Central memory CD8-positive, alpha-beta T cell (primary cell): ENCODE results near the gene ANG.
A peak's percentile ranks its signal among the peaks of the same experiment; 100 is the strongest.
"Not testable (repeated sequence)": the region's sequence is repeated elsewhere in the genome, so short reads cannot be mapped to it uniquely, and the experiment has no call there.

ENCODE experiments used
- ATAC-seq: fragments of 150-1000 bp; cut with Tn5 transposase; replicated peaks from 2 replicates; pipeline ENCODE4 v1.10.0; 2022; ENCODE audit warnings: mild to moderate bottlenecking, moderate FRiP score, moderate number of reproducible peaks; ENCODE audit not compliant: poor library complexity, severe bottlenecking; ENCODE audit errors: extremely low read depth
- DNase-seq, 2 donors: peaks; one replicate each; pipeline ENCODE4 v3.0.0; 2021; ENCODE audit warnings: low spot score in 2 of 2
- H3K27ac Mint-ChIP-seq: one replicate; pipeline ENCODE4 v1.8.0; 2022; ENCODE audit warnings: low read depth, mild to moderate bottlenecking, moderate library complexity, mixed read lengths
- H3K27me3 Mint-ChIP-seq: one replicate; pipeline ENCODE4 v1.8.0; 2022; ENCODE audit warnings: mixed read lengths
- H3K36me3 Mint-ChIP-seq: one replicate; pipeline ENCODE4 v1.8.0; 2022; ENCODE audit warnings: mild to moderate bottlenecking, moderate library complexity, mixed read lengths; ENCODE audit not compliant: insufficient read depth
- H3K4me1 Mint-ChIP-seq: one replicate; pipeline ENCODE4 v1.8.0; 2022; ENCODE audit warnings: mixed read lengths
- H3K4me3 Mint-ChIP-seq: one replicate; pipeline ENCODE4 v1.8.0; 2022; ENCODE audit warnings: mild to moderate bottlenecking, moderate library complexity, mixed read lengths
- H3K9me3 Mint-ChIP-seq: one replicate; pipeline ENCODE4 v1.8.0; 2022; ENCODE audit warnings: mixed read lengths

ANG gene

DNA sequence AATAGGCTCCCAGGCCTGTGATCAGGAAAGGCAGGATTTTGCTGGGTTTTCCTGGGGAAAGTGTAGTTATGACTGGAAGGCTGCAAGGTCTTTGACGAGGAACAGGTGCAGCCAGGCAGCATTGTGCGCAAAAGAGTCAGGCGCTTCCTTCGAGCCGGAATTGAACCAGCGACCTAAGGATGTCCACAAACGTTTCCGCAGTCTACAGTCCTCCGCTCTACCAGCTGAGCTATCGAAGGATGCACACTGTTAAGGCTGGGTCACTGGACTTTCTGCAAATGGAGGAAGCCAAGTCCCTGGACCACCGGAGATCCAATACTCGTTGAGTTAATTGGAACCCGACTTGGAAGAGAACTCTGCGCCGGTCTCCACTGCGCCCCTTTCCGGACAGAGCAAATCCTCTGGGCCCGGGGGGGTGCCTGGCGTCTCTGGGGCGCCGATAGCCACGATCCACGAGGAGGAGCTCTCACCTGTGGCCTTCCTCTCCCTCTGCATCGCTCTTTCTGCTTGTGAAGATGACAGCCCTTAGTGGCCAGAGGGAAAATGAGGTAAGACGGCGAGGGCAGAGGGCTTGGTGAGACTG is 28.7 kb upstream of the ANG start:
- peaks cover 10% of the 10 kb centered on the region for H3K36me3 Mint-ChIP-seq
- ATAC-seq, result no peak
- no peak for DNase-seq
- H3K27ac Mint-ChIP-seq, result no peak overlapping the region
- H3K27me3 Mint-ChIP-seq, result peaks cover 48% of the 10 kb centered on the region
- H3K4me3 Mint-ChIP-seq, result no peak overlapping the region
- peaks cover 30% of the 10 kb centered on the region for H3K4me1 Mint-ChIP-seq
- no peaks in the 10 kb centered on the region for H3K9me3 Mint-ChIP-seq

DNA sequence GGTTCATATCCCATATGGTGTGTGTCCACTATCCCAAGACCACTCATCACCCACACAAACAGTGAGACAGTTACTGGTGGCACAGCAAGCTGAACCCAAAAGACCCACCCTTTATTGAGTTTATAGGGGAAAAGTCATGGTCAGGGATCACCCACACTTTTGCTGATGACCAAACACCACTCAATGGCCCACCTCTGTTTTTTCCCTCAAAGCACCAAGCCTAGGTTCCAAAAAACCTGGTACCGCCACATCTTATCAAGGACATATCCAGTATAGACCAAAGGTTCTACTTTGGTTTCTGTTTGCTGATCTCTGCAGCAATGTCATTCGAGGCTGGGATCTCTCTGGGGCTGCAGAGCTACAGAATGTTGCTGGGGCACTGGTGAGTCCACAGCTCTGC is 27.4 kb upstream of the ANG start:
- Mint-ChIP-seq H3K9me3 (no peaks in the 10 kb centered on the region), H3K27me3 (peaks cover 35% of the 10 kb centered on the region), H3K27ac (no peak overlapping the region), H3K4me1 (peaks cover 30% of the 10 kb centered on the region), H3K4me3 (no peak overlapping the region), H3K36me3 (peaks cover 9% of the 10 kb centered on the region)
- ATAC-seq, result no peak
- no peak for DNase-seq

DNA sequence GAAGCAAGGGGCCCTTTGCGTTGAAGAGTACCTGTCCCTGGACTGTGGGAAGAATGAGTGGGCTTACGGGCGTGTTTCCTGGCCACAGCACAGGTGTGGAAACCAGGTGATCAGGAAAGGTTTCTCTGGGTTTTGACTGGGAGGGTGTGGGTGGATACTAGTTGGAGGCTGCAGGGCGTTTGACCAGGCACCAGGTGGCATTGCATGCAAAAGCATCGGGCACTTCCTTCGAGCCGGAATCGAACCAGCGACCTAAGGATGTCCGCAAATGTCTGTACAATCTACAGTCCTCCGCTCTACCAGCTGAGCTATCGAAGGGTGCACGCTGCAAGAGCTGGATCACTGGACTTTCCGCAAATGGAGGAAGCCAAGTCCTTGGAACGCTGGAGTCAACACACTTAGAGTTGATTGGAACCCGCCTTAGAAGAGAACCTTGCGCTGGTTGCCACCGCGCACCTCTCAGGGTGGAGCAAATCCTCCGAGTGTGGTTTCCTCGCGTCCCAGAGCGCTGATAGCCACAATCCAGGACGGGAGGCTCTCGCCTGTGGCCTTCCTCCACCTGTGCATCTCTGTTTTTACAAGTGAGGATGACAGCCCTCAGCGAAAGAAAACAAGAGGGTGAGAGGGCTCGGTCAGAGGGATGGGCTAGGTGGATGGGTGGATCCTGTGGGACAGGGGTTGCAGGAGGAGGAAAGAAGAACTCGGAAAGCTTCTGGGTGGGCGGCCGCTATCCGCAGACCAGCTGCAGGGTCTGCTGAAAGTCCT is 25.4 kb upstream of the ANG start:
- H3K4me1 Mint-ChIP-seq, result peaks cover 25% of the 10 kb centered on the region
- H3K36me3 Mint-ChIP-seq, result peaks cover 7% of the 10 kb centered on the region
- DNase-seq (peak; percentile 67 to 72), ATAC-seq (peak; percentile 85)
- H3K4me3 Mint-ChIP-seq, result peak overlapping the region; percentile 82
- no peaks in the 10 kb centered on the region for H3K9me3 Mint-ChIP-seq
- H3K27ac Mint-ChIP-seq, result peak overlapping the region; percentile 87
- peaks cover 16% of the 10 kb centered on the region for H3K27me3 Mint-ChIP-seq

DNA sequence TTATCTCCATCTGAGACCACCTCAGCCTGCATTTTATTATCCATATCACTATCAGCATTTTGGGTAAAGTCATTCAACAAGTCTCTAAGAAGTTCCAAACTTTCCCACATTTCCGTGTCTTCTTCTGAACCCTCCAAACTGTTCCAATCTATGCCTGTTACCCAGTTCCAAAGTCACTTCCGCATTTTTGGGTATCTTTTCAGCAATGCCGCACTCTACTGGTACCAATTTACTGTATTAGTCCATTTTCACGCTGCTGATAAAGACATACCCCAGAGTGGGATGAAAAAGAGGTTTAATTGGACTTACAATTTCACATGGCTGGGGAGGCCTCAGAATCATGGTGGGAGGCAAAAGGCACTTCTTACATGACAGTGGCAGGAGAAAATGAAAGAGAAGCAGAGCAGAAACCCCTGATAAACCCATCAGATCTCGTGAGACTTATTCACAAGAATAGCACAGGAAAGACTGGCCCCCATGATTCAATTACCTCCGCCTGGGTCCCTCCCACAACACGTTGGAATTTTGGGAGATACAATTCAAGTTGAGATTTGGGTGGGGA is 22.1 kb upstream of the ANG start:
- DNase-seq, H3K9me3 Mint-ChIP-seq, ATAC-seq, H3K27me3 Mint-ChIP-seq, H3K36me3 Mint-ChIP-seq, H3K4me3 Mint-ChIP-seq, H3K27ac Mint-ChIP-seq: not testable (repeated sequence)
- peaks cover 31% of the 10 kb centered on the region for H3K4me1 Mint-ChIP-seq

DNA sequence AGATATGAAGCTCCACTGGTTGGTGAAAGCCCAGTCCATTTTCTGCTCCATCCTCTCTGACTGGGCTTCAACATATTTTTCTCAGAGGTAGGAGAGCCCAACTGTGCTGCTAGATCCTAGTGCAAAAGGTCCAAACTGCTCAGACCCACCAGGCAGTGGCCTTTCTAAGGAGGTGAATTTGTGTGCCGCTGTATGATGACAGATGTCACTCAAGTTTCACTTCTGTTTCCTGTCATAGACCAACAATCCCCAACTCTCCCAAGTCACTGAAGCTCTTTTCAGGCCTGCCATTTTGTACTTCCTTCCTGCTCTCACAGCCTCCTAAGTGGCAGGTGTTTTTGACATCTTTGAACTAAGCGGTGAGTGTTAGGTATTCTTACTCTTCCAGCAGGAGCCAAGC is 20.6 kb upstream of the ANG start:
- peaks cover 22% of the 10 kb centered on the region for H3K4me1 Mint-ChIP-seq
- H3K36me3 Mint-ChIP-seq, result peaks cover 6% of the 10 kb centered on the region
- H3K4me3 Mint-ChIP-seq, result no peak overlapping the region
- ATAC-seq, result no peak
- H3K27ac Mint-ChIP-seq, result no peak overlapping the region
- no peaks in the 10 kb centered on the region for H3K9me3 Mint-ChIP-seq
- H3K27me3 Mint-ChIP-seq, result no peaks in the 10 kb centered on the region
- DNase-seq, result no peak

DNA sequence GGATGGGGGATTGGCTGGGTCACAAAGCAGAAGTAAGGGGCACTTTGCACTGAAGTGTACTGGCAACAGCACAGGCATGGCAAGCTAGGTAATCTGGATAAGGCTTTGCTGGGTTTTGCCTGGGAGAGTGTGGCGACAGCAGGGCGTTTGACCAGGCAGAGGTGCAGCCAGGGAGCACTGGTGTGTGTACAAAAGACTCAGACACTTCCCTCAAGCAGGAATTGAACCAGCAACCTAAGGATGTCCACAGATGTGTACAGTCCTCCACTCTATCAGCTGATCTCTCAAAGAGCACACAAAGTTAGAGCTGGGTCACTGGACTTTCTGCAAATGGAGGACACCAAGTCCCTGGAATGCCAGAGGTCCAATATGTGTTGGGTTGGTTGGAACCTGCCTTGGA is 19.6 kb upstream of the ANG start:
- H3K27me3 Mint-ChIP-seq, result no peaks in the 10 kb centered on the region
- H3K36me3 Mint-ChIP-seq, result no peaks in the 10 kb centered on the region
- ATAC-seq, result no peak
- no peak for DNase-seq
- H3K4me3 Mint-ChIP-seq, result no peak overlapping the region
- H3K9me3 Mint-ChIP-seq, result no peaks in the 10 kb centered on the region
- H3K27ac Mint-ChIP-seq, result no peak overlapping the region
- peaks cover 12% of the 10 kb centered on the region for H3K4me1 Mint-ChIP-seq

DNA sequence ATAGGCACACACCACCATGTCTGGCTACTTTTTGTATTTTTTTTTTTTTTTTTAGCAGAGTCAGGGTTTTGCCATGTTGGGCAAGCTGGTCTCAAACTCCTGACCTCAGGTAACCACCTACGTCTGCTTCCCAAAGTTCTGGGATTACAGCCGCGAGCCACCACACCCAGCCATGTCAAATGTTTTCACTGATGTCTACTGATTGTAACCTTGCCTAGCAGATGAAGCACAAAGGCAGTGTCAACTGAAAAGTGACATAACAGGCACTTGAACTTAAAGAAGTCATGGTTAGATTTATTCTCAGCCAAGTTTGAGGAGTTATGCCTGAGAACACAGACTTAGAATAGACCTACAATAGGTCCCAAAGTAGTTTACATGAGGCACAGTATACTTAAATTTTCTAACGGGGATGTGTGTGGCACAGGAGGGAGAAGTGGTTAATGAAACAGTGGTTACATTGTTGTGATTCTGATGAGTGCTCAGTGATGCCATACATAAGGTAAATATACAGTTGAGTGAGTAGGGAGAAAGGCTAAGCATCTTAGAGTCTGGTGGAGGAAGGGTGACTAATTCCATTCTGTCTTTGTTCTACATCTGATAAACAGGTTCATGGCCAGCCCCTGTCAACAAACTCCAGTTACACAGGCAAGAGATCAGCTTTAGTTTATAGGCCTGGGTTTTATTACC is 16.8 kb upstream of the ANG start:
- Mint-ChIP-seq H3K9me3 (no peaks in the 10 kb centered on the region), H3K36me3 (no peaks in the 10 kb centered on the region), H3K27me3 (no peaks in the 10 kb centered on the region), H3K27ac (no peak overlapping the region), H3K4me3 (no peak overlapping the region), H3K4me1 (peaks cover 12% of the 10 kb centered on the region)
- DNase-seq (no peak), ATAC-seq (no peak)

DNA sequence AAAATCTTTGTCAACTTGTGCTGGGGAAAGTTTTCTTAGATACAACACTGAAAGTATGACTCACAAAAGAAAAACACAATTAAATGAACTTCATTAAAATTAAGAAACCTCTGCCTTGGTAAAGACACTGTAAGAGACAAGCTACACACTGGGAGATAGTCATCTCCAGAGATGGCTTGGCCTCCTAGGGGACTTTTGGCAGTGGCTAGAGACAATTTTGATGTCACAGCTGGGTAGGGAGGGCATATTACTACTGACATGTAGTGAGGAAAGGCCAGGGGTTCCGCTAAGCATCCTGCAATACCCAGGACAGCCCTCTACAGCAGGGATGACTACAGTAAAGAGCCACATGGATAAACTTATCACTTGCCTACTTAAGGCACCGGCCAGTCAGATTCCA is 12.9 kb upstream of the ANG start:
- no peak for DNase-seq
- H3K36me3 Mint-ChIP-seq, result no peaks in the 10 kb centered on the region
- H3K9me3 Mint-ChIP-seq, result no peaks in the 10 kb centered on the region
- no peak overlapping the region for H3K4me3 Mint-ChIP-seq
- H3K27me3 Mint-ChIP-seq, result no peaks in the 10 kb centered on the region
- no peaks in the 10 kb centered on the region for H3K4me1 Mint-ChIP-seq
- no peak overlapping the region for H3K27ac Mint-ChIP-seq
- ATAC-seq, result no peak

DNA sequence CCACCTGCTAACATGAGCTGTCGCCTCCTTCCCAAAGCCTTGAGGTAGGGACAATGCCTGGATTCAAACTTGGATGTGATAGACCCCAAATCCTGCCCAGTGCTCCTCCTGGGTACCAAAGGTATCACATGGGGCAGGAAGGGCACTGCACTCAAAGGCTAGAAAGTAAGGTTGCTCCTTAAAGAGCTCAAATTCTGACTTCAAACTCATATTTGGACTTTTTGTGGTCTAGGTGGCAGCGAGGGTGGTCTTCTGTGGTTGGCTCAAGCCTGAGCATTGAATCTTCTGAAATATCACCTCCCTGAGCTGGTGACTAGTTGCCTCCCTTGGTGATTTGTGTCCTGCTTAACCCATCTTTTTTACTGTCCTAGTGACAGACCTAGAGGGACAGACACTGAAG is 12.5 kb upstream of the ANG start:
- no peak overlapping the region for H3K4me3 Mint-ChIP-seq
- no peaks in the 10 kb centered on the region for H3K9me3 Mint-ChIP-seq
- H3K27ac Mint-ChIP-seq, result no peak overlapping the region
- DNase-seq, result no peak
- H3K36me3 Mint-ChIP-seq, result no peaks in the 10 kb centered on the region
- H3K4me1 Mint-ChIP-seq, result no peaks in the 10 kb centered on the region
- H3K27me3 Mint-ChIP-seq, result no peaks in the 10 kb centered on the region
- ATAC-seq, result no peak

DNA sequence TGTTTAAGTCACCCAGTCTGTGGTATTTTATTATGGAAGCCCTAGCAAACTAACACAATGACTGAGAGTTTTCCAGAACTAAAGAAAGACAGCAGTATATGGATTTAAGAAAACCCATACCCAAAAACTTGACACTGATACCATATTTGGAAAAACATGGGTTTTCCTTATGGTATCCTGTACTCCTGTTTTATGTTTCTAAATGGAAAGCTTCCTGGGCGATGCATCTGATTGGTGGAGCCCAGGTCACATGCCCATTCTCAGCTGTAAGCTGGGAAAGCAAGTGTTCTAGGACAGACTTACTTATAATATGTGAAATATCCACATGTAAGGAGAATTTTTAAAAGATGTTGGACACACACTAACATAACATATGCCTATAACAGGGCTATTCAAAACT is 8.7 kb upstream of the ANG start:
- ATAC-seq, result no peak
- no peak overlapping the region for H3K4me3 Mint-ChIP-seq
- no peak overlapping the region for H3K27ac Mint-ChIP-seq
- H3K9me3 Mint-ChIP-seq, result no peaks in the 10 kb centered on the region
- no peaks in the 10 kb centered on the region for H3K27me3 Mint-ChIP-seq
- no peaks in the 10 kb centered on the region for H3K4me1 Mint-ChIP-seq
- DNase-seq, result no peak
- no peaks in the 10 kb centered on the region for H3K36me3 Mint-ChIP-seq

DNA sequence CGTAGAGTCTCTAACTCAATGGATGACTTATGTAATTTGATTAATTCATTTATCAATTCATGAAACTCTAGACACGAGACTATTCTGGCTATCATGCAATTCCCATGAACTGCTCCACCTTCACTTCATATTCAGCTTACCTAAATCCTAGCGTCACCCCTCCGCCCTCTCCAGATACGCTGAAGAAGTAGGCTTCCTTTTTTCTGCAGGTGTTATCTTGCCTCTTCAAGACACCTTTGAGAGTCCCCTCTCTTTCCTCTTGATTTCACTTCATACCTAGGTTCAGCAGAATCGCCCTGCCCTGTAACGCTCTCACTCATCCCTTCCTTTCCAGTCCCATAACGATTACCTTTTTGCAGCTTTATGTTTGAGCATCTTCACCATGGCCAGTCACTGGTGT is 8.2 kb upstream of the ANG start:
- ATAC-seq (no peak), DNase-seq (no peak)
- H3K4me3 Mint-ChIP-seq, result no peak overlapping the region
- no peaks in the 10 kb centered on the region for H3K4me1 Mint-ChIP-seq
- H3K9me3 Mint-ChIP-seq, result no peaks in the 10 kb centered on the region
- H3K27me3 Mint-ChIP-seq, result no peaks in the 10 kb centered on the region
- H3K27ac Mint-ChIP-seq, result no peak overlapping the region
- no peaks in the 10 kb centered on the region for H3K36me3 Mint-ChIP-seq

DNA sequence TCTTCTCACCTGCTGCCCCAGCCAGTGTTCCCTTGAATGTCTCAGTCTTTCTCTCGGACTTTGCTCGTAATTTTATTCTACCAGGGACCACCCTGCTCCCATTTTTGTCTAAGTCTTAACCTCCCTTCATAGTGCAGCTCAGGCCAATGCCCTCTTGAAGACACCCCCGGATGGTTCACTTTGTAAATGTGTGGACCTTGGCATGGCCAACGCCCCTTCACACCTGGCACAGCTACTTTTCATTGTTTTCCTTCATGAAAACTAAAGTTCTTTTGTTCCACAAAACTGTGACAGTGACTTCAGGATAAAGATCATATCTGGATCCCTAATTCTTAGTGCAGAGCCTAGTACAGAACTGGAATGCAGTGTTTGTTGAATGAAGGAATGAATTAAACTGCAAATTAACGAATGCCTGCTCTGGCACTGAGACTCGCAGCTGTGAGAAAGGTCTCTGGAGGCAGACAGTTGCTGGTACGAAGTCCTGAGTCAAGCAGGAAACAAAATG is 7.7 kb upstream of the ANG start:
- Mint-ChIP-seq H3K4me3 (no peak overlapping the region), H3K27me3 (no peaks in the 10 kb centered on the region), H3K9me3 (no peaks in the 10 kb centered on the region), H3K27ac (no peak overlapping the region), H3K36me3 (no peaks in the 10 kb centered on the region), H3K4me1 (no peaks in the 10 kb centered on the region)
- no peak for DNase-seq
- ATAC-seq, result peak; percentile 26
